AG10803 (cell line): ENCODE measurements around the gene YAF2.
"Not testable (repeated sequence)": the region's sequence is repeated elsewhere in the genome, so short reads cannot be mapped to it uniquely, and the experiment has no call there.

Experiments
- DNase-seq: peaks from one replicate; pipeline ENCODE4 v3.0.0; 2010; ENCODE audit warnings: low read depth
- H3K4me3 ChIP-seq: 2 replicates; pipeline ENCODE4 v1.5.1; 2011; ENCODE audit warnings: mild to moderate bottlenecking, low read length, control low read depth
- TF ChIP-seq, protein P1 (sequence below): conservative IDR thresholded peaks from 2 replicates; pipeline ENCODE4 v1.5.1; 2011; ENCODE audit warnings: mild to moderate bottlenecking, low read length, control low read depth, inconsistent platforms

YAF2 gene

DNA sequence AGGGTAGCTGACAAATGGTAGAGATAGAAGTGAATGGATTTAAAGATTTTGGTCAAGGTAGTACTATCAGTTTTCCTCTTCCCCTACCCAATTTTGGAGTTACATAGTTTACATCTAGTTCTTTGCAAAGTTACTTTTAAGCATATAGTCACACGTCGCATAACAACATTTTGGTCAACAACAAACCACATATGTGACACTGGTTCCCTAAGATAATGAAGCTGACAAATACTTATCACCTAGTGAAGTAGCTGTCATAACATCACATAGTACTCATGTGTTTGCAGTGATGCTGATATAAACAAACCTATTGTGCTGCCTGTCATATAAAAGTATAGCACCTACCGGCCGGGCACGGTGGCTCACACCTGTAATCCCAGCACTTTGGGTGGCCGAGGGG, 45.4 kb downstream of the YAF2 start:
- no peak overlapping the region for H3K4me3 ChIP-seq
- TF ChIP-seq, protein P1, sequence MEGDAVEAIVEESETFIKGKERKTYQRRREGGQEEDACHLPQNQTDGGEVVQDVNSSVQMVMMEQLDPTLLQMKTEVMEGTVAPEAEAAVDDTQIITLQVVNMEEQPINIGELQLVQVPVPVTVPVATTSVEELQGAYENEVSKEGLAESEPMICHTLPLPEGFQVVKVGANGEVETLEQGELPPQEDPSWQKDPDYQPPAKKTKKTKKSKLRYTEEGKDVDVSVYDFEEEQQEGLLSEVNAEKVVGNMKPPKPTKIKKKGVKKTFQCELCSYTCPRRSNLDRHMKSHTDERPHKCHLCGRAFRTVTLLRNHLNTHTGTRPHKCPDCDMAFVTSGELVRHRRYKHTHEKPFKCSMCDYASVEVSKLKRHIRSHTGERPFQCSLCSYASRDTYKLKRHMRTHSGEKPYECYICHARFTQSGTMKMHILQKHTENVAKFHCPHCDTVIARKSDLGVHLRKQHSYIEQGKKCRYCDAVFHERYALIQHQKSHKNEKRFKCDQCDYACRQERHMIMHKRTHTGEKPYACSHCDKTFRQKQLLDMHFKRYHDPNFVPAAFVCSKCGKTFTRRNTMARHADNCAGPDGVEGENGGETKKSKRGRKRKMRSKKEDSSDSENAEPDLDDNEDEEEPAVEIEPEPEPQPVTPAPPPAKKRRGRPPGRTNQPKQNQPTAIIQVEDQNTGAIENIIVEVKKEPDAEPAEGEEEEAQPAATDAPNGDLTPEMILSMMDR: no peak
- no peak for DNase-seq

DNA sequence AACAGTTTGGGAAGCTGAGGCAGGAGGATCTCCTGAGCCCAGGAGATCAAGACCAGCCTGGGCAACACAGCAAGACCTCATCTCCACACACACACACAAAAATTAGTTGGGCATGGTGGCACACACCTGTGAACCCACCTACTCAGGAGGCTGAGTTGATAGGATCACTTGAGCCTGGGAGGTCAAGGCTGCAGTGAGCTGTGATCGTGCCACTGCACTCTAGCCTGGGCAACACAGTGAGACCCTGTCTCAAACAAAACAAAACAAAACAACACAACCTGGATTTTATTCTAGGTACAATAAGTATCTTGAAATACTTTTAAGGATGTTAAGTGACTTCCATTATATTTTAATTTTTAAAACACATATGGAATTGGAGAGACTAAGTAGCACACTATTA, 45.8 kb downstream of the YAF2 start:
- no peak for DNase-seq
- H3K4me3 ChIP-seq: no peak overlapping the region
- TF ChIP-seq, protein P1: no peak

DNA sequence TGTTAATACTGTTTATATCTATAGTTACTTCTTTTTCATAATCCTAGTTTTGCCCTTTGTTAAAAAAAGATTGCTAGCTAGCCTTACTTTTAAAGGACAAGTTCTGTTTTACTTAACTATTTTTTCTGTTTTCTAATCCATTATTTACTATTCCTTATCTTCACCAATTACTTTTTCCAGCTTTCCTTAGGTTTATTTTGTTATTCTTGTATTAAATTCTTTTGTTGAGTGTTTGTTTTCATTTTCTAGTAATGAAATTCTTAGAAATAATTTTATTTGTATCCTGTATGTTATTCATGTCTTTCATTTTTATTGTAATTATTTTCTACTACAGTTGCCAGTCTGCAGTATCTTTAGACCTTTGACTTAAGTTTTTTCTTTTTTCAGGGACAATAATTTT, 47.7 kb downstream of the YAF2 start:
- DNase-seq: no peak

DNA sequence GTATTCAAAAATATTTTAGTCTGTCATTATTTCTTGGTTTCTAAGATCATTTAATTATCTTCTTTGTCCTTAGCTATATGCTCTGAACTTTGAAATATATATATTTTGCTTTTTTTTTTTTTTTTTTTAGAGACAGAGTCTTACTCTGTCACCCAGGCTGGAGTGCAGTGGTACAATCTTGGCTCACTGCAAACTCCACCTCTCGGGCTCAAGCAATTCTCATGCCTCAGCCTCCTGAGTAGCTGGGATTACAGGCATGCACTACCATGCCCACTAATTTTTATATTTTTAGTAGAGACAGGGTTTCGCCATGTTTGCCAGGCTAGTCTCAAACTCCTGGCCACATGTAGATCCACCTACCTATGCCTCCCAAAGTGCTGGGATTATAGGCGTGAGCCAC, 49.8 kb downstream of the YAF2 start:
- DNase-seq, H3K4me3 ChIP-seq: not testable (repeated sequence)

More for the DNA sequence above, 47.7 kb downstream of the YAF2 start:
- TF ChIP-seq, protein P1: no peak
- no peak overlapping the region for H3K4me3 ChIP-seq

DNA sequence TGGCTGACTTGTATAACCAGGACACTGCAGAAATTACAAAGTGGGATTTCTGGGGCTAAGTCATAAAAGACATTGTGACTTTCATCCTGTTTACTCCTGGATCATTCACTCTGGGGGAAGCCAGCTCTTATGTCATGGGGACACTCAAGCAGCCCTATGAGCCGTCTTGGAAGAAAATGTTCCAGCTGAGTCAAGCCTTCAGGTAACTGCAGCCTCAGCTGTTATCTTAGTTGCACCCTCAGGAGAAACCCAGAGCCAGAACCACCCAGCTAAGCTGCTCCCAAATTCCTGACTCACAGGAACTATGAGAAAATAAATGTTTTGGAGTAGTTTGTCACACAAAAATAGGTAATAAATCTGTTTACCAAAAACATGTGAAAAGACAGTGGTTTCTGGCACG, 50.2 kb downstream of the YAF2 start:
- peak; percentile 7 for DNase-seq
- H3K4me3 ChIP-seq: no peak overlapping the region
- TF ChIP-seq, protein P1: no peak

DNA sequence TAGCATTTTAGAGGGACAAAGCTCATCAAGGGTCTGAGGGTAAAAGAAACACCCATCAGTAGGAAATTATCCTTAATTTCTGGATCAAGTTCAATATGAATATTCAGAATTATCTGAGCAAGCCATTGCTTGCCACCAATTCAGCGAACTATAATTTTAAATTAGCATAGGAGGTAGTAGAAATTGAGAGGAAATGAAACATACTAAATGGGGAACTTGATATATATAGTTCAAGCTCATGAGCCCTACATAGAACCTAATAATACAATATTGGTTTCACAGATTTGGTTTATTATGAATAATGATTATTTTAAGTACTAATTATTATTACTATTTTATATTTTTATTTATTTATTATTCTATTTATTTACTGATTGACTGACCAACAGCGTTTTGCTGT, 51.3 kb downstream of the YAF2 start:
- TF ChIP-seq, protein P1: no peak
- H3K4me3 ChIP-seq: no peak overlapping the region
- no peak for DNase-seq

DNA sequence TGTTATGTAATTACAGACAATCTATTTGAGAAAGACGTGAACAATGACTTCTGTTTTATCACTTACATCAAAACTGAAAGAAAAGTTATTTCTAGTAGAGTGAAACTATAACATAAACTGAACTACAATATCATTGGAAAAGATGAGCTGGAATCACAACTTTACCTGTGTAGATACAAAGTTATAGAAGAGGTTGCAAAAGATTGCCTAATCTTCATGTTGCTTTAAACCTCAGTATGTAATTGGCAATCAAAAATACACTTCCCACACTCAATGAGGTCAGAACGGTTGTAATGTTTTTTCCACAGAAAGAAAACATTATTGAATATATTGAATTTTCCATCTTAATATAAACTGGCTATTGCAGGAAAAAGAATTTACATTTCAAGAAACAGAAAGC, 55.7 kb downstream of the YAF2 start:
- no peak for DNase-seq
- no peak overlapping the region for H3K4me3 ChIP-seq
- TF ChIP-seq, protein P1: no peak

DNA sequence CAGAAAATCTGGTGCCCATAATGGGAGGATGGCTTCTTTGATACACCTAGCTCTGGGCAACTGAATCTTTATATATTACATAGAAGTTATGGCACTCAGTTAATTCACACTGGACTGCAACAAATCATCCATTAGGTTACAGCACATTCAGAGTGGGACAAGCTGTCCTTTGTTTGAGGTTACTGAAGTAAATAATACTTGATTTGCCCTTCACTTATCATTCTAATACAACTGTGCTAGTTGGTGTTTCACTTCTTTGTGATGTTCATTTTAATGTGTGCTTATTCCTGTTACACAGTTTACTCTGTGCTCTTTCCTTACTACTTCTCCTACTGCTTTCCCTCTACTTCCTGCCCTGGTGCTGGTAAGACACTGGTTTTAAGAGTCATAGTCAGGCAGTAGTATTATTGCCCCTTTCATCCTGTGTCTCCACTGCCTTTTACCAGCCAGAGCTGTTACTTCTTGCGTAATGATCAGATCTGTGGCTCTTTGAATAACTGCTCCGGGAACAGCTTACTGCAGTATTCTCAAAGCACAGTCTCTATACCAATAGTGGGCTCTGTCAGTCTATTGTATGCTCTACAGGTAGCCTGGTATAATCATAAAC, 57.0 kb downstream of the YAF2 start:
- TF ChIP-seq, protein P1: no peak
- H3K4me3 ChIP-seq: no peak overlapping the region
- DNase-seq: peak; percentile 34
